Hypothalamus (tissue), 51 donors: Measurements from ENCODE around the gene NSMF.

Experiments
- DNase-seq, 51 donors: peaks; one replicate each; lab custom pipeline; 2025; lab: John Stamatoyannopoulos, UW

Gene NSMF

DNA sequence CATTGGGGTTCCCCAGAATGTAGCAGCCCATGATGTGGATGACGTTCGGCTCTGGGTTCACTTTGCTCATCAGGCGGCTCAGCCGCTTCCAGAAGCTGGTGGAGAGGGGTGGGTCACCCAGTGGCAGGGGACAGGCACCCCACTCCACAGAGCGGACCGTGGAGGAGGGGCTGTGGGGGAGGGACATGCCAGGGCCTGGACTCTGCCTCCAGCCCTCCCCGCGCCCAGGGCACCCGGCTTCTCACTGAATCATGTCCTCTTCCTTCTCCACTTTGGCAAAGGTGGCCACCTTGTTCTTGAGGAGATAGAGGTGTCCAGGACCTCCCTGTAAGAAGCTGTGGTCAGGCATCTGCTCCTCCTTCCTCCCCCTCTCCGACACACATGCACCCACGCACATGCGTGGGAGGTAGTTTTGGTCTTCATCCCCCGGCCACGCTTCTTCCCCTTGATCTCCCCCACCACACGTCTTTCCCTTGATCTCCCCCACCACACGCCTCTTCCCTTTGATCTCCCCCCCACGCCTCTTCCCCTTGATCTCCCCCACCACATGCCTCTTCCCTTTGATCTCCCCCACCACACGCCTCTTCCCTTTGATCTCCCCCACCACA, 9.1 kb downstream of the NSMF start:
- no peak for DNase-seq

DNA sequence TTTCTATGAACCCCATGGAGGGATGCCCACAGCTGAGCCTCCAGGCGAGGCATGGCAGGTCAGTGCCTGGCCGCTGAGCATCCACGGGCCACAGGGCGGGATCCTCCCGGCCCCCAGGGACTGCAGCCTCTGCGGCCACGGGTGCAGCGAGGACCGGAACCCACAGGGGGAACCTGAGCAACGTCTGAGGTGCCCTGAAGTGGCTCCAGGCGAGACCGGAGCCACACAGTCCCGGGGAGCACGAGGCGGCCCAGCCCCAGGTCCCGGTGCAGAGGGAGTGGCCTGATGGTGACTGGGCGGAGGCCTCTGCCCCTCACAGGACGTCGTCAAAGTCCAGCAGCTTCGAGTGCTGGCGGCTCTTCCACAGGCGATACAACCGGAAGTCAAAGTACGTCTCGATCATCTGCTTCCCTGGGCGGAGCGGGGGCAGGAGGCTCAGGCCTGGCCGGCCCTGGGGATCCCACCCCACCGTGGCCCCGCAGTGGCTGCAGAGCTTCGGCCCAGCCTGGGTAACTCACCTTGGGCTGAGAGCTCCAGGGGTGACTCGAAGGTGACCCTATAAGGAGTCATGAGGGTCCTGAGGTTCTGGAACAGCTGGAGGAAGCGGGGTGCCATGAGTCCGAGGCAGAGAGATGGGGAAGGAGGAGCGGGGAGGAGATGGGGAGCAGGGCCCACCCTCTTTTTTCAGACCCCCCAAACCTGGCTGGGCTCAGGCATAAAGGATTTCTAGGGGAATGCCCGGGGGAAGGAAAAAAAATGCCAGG, 9.9 kb downstream of the NSMF start:
- DNase-seq: no peak

DNA sequence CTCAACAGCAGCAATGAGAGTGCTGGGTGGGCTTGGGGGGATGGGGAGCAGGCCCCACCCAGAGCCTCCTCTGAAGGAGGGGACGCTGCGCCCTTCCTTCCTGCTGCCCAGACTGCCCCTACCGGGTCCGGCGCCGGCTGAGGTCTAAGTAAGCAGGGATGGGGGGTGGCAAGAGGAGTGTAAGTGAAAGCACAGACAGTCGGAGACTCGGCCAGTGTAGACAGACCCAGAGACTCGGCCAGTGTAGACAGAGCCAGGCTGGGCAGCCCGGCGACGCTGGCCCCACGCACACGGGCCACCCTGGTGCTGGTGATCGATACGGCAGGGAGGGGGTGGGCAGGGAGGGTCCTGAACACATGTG, 10.6 kb downstream of the NSMF start:
- DNase-seq: no peak

DNA sequence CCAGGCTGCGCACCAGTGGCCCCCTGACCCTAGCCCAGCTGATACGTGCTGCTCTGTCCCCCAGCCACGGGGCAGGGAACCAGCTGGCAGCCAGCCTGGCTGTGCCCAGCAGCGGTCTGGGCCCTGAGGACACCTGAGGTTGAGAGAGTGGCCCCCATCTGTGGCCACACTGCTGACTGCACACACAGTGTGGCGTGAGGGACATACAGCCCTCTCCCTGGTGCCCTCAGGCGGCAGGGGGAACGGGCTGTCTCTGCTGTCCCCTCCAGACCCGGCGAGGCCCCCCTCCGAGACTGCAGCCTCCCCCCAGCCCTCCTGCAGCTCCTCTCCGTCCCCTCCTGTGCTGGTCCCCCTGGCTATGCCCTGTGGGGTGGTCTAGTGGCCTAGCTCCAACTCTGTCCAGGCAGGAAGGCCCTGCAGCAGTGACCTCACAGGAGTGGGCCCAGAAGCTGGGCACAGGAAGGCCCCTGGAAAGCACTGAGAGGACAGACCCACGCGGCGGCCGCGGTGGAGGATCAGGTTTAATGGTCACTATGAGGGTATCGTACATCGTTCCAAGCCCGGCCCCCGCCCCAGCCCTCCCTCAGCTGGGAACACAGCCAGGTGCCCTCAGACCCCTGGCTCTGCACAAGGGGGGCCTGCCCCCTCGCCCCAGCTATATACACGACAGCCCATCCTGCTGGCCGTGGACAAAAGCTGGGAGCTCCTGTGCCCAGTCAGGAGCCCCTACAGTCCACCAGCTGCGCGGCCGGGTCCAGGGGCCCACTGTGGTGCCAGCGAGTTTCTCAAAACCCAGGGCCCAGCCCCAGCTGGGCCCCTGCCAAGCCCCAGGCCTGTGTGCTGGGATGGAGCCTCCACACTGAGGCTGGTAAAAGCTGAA, 11.2 kb downstream of the NSMF start:
- DNase-seq: peak in 22 of 51 donors; percentile 20 to 69 (median 44)

DNA sequence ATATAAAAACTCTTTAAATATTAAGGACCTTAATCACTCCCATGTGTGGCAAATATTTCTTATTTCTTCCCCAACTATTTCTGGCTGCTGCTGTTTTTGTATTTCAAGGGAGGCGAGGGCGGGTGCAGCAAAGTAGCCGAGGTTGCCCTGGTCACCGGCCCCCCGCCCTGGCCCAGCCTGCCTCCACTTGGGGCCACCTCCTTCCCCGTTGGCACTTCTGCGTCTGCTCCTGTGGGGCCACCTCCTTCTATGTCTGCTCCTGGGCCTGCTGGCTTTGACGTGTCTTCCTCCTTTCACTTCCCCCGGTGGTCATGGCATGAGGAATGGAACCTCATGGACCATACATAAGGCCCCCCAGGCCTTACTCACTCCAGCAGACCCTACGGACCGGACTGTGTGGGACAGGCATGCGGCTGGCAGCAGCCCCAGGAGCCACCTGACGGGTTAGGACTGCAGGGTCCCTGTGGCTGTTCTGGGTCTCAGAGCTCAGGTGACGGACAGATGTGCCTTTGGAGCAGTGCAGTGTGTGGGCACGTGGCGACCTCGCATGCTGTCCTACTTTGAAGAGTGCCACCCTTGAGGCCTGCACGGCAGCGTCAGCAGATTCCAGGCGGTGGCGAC, 12.2 kb downstream of the NSMF start:
- DNase-seq: peak in 7 of 51 donors; percentile 14 to 49 (median 30)

DNA sequence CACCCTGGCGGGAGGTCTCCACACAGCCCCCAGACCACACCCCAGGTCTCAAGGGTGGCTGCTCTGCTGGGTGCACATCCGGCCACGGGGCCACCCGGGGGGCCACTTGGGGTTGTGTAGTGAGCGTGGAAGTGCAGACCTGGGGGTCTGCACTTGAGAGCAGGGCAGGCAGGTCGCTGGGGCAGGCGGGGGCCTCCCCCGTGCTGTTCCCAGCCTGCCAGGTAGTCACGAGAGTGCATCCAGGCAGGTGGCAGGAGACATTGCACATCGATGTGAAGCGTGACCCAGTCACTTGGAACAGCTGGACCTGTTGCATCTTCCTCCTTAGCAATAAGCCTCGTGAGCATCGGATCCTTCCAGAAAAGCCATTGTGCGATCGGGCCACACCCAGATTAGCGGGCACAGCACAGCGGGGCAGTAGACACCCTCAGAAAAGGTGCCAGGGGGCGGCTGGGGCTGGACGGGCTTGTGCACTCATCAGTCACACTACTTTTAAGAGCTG, 13.2 kb downstream of the NSMF start:
- no peak for DNase-seq

DNA sequence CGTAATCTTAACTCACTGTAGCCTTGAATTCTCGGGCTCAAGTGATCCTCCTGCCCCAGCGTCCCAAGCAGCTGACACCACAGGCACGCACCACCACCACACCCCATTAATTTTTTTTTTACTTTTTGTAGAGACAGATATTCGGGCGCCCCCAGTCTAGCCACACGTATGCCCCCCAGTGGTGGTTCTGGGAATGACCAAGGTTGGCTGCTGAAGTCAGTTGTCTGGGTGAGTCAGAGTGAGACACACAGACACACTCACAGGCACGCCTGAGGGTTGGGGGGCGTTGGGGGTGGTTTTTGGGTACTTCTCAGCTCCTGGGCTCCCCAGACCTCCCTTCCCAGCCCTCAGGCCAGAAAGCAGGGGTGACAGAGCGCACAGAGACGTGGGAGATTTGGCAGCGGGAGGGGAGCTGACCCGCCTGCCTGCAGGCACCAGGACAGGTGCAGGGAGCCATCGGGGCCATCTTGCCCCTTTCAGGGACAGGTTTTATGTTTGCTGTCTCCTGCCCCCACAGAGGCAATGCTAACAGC, 13.8 kb downstream of the NSMF start:
- peak in 39 of 51 donors; percentile 11 to 83 (median 48) for DNase-seq

DNA sequence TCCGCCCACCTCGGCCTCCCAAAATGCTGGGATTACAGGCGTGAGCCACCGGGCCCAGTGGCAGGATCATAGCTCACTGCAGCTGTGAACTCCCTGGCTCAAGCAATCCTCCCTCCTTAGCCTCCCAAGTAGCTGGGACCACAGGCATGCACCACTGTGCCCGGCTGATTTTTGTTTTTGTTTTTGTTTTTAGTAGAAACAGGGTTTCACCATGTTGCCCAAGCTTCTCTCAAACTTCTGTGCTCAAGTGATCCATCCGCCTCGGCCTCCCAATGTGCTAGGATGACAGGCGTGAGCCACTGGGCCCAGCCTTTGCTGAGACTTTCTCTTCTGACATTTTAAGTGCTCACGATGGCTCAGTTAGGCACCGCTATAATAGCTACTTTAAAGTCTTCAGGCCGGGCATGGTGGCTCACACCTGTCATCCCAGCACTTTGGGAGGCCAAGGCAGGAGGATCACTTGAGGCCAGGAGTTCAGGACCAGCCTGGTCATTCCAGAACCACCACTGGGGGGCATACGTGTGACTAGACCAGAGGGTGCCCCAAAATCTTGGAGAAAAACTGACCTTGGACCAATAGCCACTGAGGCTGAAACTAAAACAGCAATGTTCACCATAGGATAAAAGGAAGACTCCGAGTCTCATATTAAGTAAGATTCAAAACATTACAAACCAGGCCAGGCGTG, 14.9 kb downstream of the NSMF start:
- no peak for DNase-seq

DNA sequence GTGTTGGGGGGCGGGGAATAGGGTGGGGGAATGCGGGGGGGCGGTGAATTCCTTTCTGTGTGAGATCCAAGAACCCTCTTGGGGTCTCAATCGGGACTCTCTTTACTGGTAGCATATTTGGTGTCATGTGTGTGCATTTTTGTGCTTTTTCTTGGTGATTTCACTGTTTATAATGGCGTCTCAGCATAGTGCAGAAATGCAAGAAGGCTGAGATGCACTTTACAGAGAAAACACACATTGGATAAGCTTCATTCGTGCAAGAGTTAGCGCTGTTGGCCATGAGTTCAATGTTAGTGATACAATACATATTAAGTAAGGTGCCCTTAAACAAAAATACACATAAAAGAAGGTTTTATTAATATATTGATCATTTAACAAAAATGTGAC, 17.2 kb downstream of the NSMF start:
- DNase-seq: no peak

DNA sequence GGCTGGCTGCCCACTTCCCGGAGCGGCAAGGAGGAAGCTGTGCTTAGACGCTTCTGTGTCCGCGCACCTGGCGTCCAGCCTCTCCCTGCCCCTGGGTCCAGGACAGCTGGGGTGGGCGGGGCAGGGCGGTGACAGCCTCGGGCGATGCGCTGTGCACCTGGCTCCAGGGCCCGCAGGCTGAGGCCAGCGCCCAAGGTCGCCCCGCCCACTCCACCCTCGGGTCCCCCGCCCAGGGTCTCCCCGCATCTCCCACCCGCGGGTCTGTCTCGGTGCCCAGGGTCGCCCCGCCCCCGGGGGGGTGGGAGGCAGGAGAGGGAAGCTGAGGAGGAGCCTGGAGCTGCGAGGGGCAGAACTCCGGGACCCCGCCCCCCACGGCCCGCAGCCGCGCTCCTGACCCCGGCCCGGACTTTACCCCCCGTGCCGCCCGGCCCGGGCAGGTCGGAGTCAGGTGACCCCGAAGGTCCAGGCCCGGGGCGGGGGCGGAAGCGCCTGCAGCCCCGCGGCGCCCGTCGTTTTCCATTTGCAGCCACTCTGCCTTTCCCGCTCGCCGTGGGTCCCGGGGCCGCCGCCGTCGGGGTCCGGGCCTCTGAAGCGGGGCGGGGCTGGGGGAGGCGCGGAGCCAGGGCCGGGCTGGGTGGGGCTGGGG, 17.7 kb downstream of the NSMF start, which contains the start of gene ENTPD8:
Gene ENTPD8, minus strand, starts transcription at position 69 of the 646 bp plus-strand sequence. CDS start 3,072 bp downstream, outside the sequence.
- DNase-seq: no peak

DNA sequence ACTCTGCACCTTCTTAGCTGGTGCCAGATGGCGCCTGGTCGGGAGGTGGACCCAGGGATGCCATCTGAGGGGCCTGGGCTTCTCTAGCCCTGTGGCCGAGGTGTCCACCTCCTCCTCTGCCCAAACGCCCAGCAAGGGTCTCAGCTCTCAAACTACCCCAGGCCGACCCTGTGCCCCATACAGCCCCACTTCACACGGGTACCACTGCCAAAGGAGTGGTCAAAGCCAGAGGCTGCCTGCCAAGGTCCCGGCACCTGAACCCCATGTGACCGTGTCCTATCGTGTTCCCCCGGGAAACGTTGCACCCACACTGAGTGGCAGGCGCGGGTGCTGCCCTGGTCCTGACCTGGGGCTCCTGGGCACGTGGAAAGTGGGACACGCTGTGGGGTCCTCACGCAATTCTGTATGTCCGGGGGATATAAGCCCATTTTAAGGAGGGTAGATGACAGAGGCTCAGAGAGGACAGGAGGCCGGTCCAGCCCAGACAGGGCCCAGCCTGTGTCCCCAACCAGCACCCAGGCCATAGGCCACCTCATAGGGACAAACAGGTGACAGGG, 19.9 kb downstream of the NSMF start:
- DNase-seq: no peak

DNA sequence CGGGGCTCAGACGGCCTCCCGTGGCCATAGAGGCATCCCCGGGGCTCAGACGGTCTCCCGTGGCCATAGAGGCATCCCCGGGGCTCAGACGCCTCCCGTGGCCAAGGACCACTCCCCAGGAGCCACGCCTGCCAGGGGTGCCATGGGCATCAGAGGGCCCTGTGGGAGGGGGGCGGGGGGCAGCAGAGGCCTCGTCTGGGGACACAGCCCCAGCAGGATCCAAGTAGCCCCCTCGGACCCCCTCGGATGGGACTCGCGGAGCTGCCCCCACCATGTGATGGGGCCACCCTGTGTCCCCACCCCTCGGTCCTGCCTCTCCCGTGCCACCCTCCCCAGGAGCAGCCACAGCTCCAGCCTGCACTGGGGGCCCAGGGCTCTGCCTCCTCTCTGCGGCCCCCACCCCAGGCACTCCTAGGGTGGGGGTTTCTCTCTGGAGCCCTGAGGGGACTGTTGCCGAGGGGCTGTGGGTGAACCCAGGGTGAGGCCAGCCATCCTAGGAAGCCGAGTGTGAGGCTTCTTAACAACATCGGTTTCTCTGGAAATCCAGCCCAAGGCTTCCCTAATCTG, 20.5 kb downstream of the NSMF start:
- no peak for DNase-seq

DNA sequence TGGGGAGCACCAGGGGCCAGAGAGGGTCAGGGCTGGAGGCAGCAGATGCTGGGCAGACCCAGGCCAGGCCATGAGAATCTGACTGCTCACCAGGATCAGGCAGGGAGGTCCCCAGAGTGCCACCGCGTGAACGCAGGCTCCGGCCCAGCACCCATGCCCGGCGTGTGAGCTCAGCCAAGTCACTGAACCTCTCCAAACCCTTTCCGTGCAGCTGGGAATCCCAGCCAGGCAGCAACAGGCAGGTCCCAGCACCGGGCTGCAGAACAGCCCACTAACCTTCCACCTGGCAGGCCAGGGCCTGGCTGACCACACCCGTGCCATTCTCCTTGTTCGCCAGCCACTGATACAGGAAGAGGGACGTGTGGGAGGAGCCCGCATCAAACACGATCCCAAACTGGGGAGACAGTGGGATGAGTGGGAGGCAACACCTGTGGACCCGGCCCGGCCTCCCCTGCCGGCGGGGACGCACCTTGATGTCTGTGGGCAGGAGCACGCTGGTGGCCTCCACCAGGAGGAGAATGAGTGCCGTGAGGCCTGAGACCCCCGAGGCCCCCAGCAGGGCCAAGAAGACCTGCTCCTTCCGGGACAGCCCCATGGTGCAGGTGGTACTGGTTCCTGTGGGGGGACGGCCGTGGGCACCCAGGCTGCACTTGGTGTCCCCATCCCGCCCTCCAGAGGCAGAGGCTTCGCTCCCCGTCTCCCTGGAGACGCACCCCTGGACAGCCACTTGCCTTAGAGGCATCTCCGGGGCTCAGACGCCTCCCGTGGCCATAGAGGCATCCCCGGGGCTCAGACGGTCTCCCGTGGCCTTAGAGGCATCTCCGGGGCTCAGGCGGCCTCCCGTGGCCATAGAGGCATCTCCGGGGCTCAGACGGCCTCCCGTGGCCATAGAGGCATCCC, 21.2 kb downstream of the NSMF start:
- no peak for DNase-seq

DNA sequence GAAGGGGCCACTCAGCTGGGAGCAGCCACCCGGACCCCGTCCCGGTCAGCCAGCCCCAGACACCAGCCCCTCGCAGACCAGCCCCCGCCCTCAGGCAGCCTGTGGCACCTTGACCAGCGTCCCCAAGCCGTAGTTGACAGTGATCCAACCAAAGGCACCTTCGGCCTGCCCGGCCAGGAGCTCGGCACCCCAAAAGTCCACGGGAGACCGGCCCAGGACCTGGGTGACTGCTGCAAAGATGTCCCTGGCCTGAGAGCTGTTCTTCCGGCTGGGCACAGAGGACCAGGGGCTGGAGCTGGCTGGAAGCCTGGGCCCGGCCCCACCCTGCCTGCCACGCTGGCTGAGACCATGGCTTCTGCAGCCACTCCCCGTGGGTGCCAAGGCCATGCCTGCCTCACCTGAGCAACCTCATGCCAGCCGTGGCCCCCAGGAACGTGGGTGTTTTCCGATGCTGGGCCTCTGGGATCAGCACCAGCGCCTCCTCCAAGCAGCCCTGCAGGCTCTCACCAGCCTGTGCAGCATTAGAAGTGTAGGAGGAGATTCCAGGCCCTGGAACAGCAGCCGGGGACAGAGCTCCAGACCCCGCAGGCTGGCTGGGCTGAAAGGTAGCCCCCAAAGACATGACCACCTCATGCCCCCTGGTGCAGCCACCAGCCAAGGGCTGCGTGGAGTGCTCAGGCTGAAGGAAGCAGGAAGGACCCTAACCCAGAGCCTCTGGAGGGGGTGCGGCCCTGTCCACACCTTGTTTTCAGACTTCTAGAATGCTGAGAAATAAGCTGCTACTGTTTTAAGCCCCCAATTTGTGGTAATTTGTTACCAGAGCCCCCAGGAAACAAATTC, 22.2 kb downstream of the NSMF start:
- DNase-seq: no peak

DNA sequence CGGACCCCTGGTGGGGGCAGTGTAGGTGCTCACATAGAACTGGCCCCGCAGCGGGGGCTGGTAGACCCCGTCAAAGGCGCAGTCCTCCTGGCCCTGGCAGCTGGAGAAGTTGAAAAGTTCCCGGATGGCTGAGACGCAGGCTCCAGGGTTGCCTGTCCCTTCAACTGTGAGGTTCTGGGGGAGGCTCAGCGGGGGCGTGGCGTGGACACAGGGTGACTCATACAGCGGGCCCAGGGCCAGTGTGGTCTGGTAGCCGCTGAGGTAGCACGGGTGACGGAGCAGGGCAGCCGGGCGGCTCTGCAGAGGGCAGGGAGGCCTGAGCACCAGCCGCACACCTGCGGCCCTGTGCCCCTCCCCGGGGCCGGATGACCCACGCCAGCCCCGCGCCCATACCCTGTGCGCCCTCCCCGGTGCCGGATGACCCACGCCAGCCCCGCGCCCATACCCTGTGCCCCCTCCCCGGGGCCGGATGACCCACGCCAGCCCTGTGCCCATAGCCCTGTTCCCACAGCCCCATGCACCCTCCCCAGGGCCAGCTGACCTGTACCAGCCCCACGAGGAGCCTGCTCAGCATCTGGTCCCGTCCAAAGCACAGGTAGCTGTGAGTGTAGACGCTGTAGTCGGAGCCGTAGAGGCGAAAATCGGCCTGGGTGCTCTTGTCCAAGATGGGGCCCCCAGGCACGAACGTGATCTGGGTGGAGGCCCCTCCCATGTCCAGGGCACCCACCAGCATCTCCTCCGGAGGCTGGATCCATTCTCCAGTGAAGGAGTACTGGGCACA, 23.0 kb downstream of the NSMF start:
- no peak for DNase-seq

DNA sequence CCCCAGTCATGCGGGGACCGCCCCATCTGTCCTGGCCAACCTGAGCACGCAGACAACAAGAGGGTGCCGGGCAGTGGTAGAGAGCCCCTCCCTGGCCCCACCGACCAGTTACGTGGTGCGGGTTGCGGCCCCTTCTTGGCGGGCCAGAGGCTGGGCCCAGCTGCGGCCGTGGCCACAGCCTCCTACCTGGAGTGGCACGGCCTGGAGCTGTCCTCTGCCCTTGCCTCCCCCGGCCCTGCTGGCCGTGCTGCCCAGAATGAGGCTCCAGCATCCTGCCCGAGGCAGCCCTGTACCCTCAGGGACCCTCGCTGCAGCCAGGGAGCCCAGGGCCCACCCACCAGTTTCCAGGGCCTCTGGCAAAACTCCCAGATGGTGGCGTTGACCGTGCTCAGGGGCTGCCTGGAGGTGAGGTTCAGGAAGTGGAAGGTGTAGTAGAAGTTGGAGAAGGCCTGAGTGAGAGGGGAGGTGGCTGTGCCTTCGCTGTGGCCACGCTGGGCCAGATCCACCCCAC, 23.7 kb downstream of the NSMF start:
- DNase-seq: no peak
